ENCODE data around the gene KCNH2. TPM values are rescaled to one million over a fixed set of nuclear protein-coding genes. Genes with fewer than 3 reads are reported as not detected.

Gene KCNH2
- total and polyA plus RNA-seq, 2 of the 8 experiments (the other 6 are each of a cell fraction or from before 2014, with no cell fraction given), result 8.0 to 15.0 TPM

- H3K23me2 ChIP-seq (ENCODE audit: low read depth, low read length), result no peaks in the 10 kb centered on the region; the same call in 1 of the 2 replicates
- H3K23ac ChIP-seq (ENCODE audit: insufficient read length), result no peak overlapping the region
- no peaks in the 10 kb centered on the region for H3K9me3 ChIP-seq (ENCODE audit: insufficient read depth in 2 of 2, low read depth in 1 of 2, low read length in 1 of 2)
- no peak overlapping the region for H4K8ac ChIP-seq (ENCODE audit: extremely low read depth, insufficient read depth, low read length)
- no peak overlapping the region for H3K18ac ChIP-seq (ENCODE audit: extremely low read depth, low read length)
- no peak overlapping the region for H3K4ac ChIP-seq (replicated peaks; ENCODE audit: insufficient read length, low read depth, low read length)
- no peak overlapping the region for H3K14ac ChIP-seq (ENCODE audit: insufficient read length)
- no peaks in the 10 kb centered on the region; a peak in 1 of 8 replicates for H3K36me3 ChIP-seq (ENCODE audit: control insufficient read depth in 2 of 4, insufficient read depth in 4 of 4, low read length in 3 of 4)
- peaks cover 0 to 17% (median 11%) of the 10 kb centered on the region in 4 experiments; a peak in 5 of 7 replicates for H3K4me1 ChIP-seq (replicated peaks in 1 of 4; ENCODE audit: control insufficient read depth in 3 of 4, insufficient read depth in 4 of 4, low read length in 3 of 4)
- TF ChIP-seq EZH2 (IDR thresholded peaks at IDR 0.05; ENCODE audit: low read depth, low read length, severe bottlenecking) (no peak), GABPA (IDR thresholded peaks at IDR 0.05; ENCODE audit: borderline replicate concordance, insufficient read depth, low read length) (no peak)
- H4K5ac ChIP-seq (ENCODE audit: insufficient read length, low read depth, low read length), result no peak overlapping the region
- H3K79me2 ChIP-seq (ENCODE audit: control insufficient read depth in 1 of 2, insufficient read depth in 2 of 2, low read length in 2 of 2), result no peaks in the 10 kb centered on the region
- H3K27ac ChIP-seq (ENCODE audit: low read depth, low read length), result no peak overlapping the region
- H2AK5ac ChIP-seq (ENCODE audit: low read depth, low read length), result no peak overlapping the region
- peaks cover 0 to 27% (median 14%) of the 10 kb centered on the region in 4 experiments; a peak in 5 of 7 replicates for H3K27me3 ChIP-seq (replicated peaks in 1 of 4; ENCODE audit: control insufficient read depth in 3 of 4, extremely low read depth in 1 of 4, insufficient read depth in 3 of 4, low read length in 3 of 4)
- H3K4me2 ChIP-seq (ENCODE audit: insufficient read depth in 1 of 2, low read depth in 2 of 2, low read length in 2 of 2), result no peak overlapping the region
- no peak overlapping the region for H2AFZ ChIP-seq (ENCODE audit: low read length)
- POLR2A ChIA-PET (ENCODE audit: partially characterized antibody), result no interaction called here
- CTCF ChIA-PET (ENCODE audit: partially characterized antibody), result interaction anchor here (1.0 to 25.2 kb wide), 9 partner anchors 9 to 61 kb away, joined by 3 to 797 read pairs (median 8); partner anchors contain the start of gene KCNH2
- no peaks in the 10 kb centered on the region for H3K79me1 ChIP-seq (ENCODE audit: low read depth, low read length)
- H4K91ac ChIP-seq (replicated peaks; ENCODE audit: insufficient read length, low read length), result no peak overlapping the region
- peaks cover 0 to 1% of the 10 kb centered on the region in 2 experiments for H4K20me1 ChIP-seq (replicated peaks in 1 of 2; ENCODE audit: control insufficient read depth in 1 of 2, insufficient read depth in 2 of 2, low read length in 2 of 2)
- H3K56ac ChIP-seq (replicated peaks; ENCODE audit: insufficient read length, low read depth, low read length), result no peak overlapping the region
- H3K4me3 ChIP-seq (ENCODE audit: extremely low read depth in 1 of 4, insufficient read depth in 2 of 4, low read depth in 3 of 4, low read length in 4 of 4), result no peak overlapping the region
- H3K9ac ChIP-seq (replicated peaks in 1 of 4; ENCODE audit: extremely low read depth in 1 of 4, low read depth in 3 of 4, low read length in 3 of 4), result no peak overlapping the region
- H2BK120ac ChIP-seq (replicated peaks; ENCODE audit: low read depth, low read length), result no peak overlapping the region
- H2BK12ac ChIP-seq (ENCODE audit: low read depth, low read length), result no peak overlapping the region
- FAIRE-seq, result no peak
- no peak overlapping the region for H2BK15ac ChIP-seq (ENCODE audit: low read length)
- H2BK5ac ChIP-seq (ENCODE audit: low read depth, low read length), result no peak overlapping the region
- 93% methylated on average over 3 of the region's 3 CpGs; no CpG with 5 or more reads in 1 of the 2 experiments for WGBS, 2 experiments (ENCODE audit: extremely low coverage in 1 of 2, insufficient coverage in 1 of 2, insufficient read length in 1 of 2, insufficient replicate concordance in 2 of 2, low coverage in 1 of 2, low lambda C conversion rate in 2 of 2, missing lambda C conversion rate in 1 of 2)
- H2BK20ac ChIP-seq (ENCODE audit: low read length), result no peak overlapping the region
- DNase-seq (ENCODE audit: low read depth in 1 of 2, low spot score in 2 of 2), result no peak
Observed at GRCh38 chr7:150959081-150959480, 19.0 kb downstream of the KCNH2 start.

All from H1 (cell line).